Measurements from ENCODE around the gene HMGXB3.

The HMGXB3 gene

GRCh38 chr5:149990518-149991376 lies 9.8 kb upstream of the HMGXB3 start:
- peak; percentile 52 for DNase-seq

- no peak for DNase-seq
Observed at GRCh38 chr5:149993471-149993870, 7.1 kb upstream of the HMGXB3 start.

GRCh38 chr5:149995385-149996204 lies 4.9 kb upstream of the HMGXB3 start:
- DNase-seq: no peak

GRCh38 chr5:149996205-149996890 lies 4.2 kb upstream of the HMGXB3 start:
- no peak for DNase-seq

GRCh38 chr5:149998281-149998680 lies 2.3 kb upstream of the HMGXB3 start:
- DNase-seq: no peak

- DNase-seq: no peak
Observed at GRCh38 chr5:149999359-149999758, 1.2 kb upstream of the HMGXB3 start.

- DNase-seq: no peak
Observed at GRCh38 chr5:149999866-150000255, 678 bp upstream of the HMGXB3 start.

GRCh38 chr5:150000990-150001659 lies 586 bp downstream of the HMGXB3 start:
- DNase-seq: no peak

- peak; percentile 13 for DNase-seq
Observed at GRCh38 chr5:150001660-150002486, 1.3 kb downstream of the HMGXB3 start.

GRCh38 chr5:150006318-150006717 lies 5.8 kb downstream of the HMGXB3 start:
- DNase-seq: no peak

- no peak for DNase-seq
Observed at GRCh38 chr5:150007050-150007449, 6.5 kb downstream of the HMGXB3 start.

GRCh38 chr5:150009671-150010387 lies 9.3 kb downstream of the HMGXB3 start:
- DNase-seq: no peak

GRCh38 chr5:150013931-150014330 lies 13.4 kb downstream of the HMGXB3 start:
- DNase-seq: no peak

GRCh38 chr5:150014456-150014855 lies 13.9 kb downstream of the HMGXB3 start:
- no peak for DNase-seq

- DNase-seq: no peak
Observed at GRCh38 chr5:150015415-150015814, 14.9 kb downstream of the HMGXB3 start.

- no peak for DNase-seq
Observed at GRCh38 chr5:150016537-150016936, 16.0 kb downstream of the HMGXB3 start.

GRCh38 chr5:150017226-150018005 lies 16.9 kb downstream of the HMGXB3 start:
- DNase-seq: no peak

- no peak for DNase-seq
Observed at GRCh38 chr5:150020249-150020648, 19.7 kb downstream of the HMGXB3 start.

- no peak for DNase-seq
Observed at GRCh38 chr5:150021491-150022157, 21.1 kb downstream of the HMGXB3 start.

- DNase-seq: no peak
Observed at GRCh38 chr5:150022158-150022531, 21.6 kb downstream of the HMGXB3 start.

All from NCI-H1694 (cell line).